PC-3 (cell line): ENCODE results near the gene BTBD17.

Experiments used
- EZH2 ChIP-seq: fragments of 300-600 bp; sonication (generic); IDR thresholded peaks from one replicate; pipeline ENCODE4 v1.6.1; 2017; ENCODE audit warnings: antibody characterized with exemption, mild to moderate bottlenecking, low read length; ENCODE audit not compliant: unreplicated experiment
- EZH2phosphoT487 ChIP-seq: fragments of 300-600 bp; sonication (generic); IDR thresholded peaks from 2 replicates; pipeline ENCODE4 v1.6.1; 2018; ENCODE audit warnings: mild to moderate bottlenecking, antibody characterized with exemption, low read length, borderline replicate concordance

DNA sequence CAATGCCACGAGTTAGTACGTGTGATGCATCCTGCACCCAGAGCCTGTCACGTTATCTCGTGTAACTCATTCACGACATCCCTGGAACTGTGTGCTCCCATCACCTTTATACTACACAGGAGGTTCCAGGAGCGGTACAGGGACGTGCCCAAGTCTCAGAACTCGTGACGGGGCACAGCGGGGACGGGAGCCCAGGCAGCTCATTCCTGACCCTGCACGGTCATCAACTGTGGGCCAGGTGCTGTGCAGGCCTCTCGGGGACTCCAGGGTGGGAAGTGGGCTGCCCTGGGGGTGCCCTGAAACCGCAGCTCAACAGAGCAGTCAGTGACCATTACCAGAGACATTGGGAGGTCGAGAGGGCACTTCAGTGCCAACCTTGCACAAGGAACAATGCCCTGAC lies 46.8 kb downstream of the BTBD17 start:
- no peak for TF ChIP-seq EZH2phosphoT487
- TF ChIP-seq EZH2, result no peak
